Measurements from ENCODE around the gene ADAMTS17. TPM values are rescaled to one million over a fixed set of nuclear protein-coding genes. Genes with fewer than 3 reads are reported as not detected.

ADAMTS17 gene
- total RNA-seq, 4 donors from 2014 or later: 6.0 to 17.6 (median 8.2) TPM

- in situ Hi-C loops (cut with MboI; ENCODE audit: low pct_ligation_motif_present in 1 of 4, low pct_unique_long_range_greater_than_20kb in 1 of 4, low sequenced_read_pairs in 3 of 4) (no loop called here), intact Hi-C loops (cut with DNase I; ENCODE audit: low total_unique reads) (no loop called here)
- TF ChIP-seq POLR2A (IDR thresholded peaks at IDR 0.05) (no peak), POLR2AphosphoS5 (IDR thresholded peaks at IDR 0.05) (no peak), CTCF (IDR thresholded peaks at IDR 0.05) (no peak), EP300 (IDR thresholded peaks at IDR 0.05; ENCODE audit: low read depth) (no peak)
- H3K27ac ChIP-seq: no peak overlapping the region
- 91% methylated on average over 10 of the region's 10 CpGs; no CpG with 5 or more reads in 1 of the 2 donors for WGBS, 2 donors (ENCODE audit: low coverage in 1 of 2)
- no peaks in the 10 kb centered on the region for H3K27me3 ChIP-seq
- no peak for DNase-seq
- H3K4me1 ChIP-seq: no peaks in the 10 kb centered on the region
- no peaks in the 10 kb centered on the region for H3K9me3 ChIP-seq
- H3K36me3 ChIP-seq: no peaks in the 10 kb centered on the region
- no peak overlapping the region for H3K4me3 ChIP-seq
Measured at GRCh38 chr15:100194996-100195395, 146.8 kb downstream of the ADAMTS17 start.

GRCh38 chr15:100193277-100193860, 148.4 kb downstream of the ADAMTS17 start:
- H3K36me3 ChIP-seq: no peaks in the 10 kb centered on the region
- no peaks in the 10 kb centered on the region for H3K9me3 ChIP-seq
- H3K4me1 ChIP-seq: no peaks in the 10 kb centered on the region
- H3K27ac ChIP-seq: no peak overlapping the region
- H3K4me3 ChIP-seq: no peak overlapping the region
- no peak for TF ChIP-seq POLR2AphosphoS5 (IDR thresholded peaks at IDR 0.05)
- no peak for TF ChIP-seq CTCF (IDR thresholded peaks at IDR 0.05)
- no peak for TF ChIP-seq POLR2A (IDR thresholded peaks at IDR 0.05)
- TF ChIP-seq EP300 (IDR thresholded peaks at IDR 0.05; ENCODE audit: low read depth): no peak
- WGBS, 2 donors (ENCODE audit: low coverage in 1 of 2): 94 to 100% methylated on average over 1 to 21 of the region's 21 CpGs
- in situ Hi-C loops (cut with MboI; ENCODE audit: low pct_ligation_motif_present in 1 of 4, low pct_unique_long_range_greater_than_20kb in 1 of 4, low sequenced_read_pairs in 3 of 4): no loop called here
- intact Hi-C loops (cut with DNase I; ENCODE audit: low total_unique reads): no loop called here
- H3K27me3 ChIP-seq: no peaks in the 10 kb centered on the region
- DNase-seq: no peak

- DNase-seq: no peak
- TF ChIP-seq POLR2AphosphoS5 (IDR thresholded peaks at IDR 0.05) (no peak), CTCF (IDR thresholded peaks at IDR 0.05) (no peak), POLR2A (IDR thresholded peaks at IDR 0.05) (no peak), EP300 (IDR thresholded peaks at IDR 0.05; ENCODE audit: low read depth) (no peak)
- H3K27me3 ChIP-seq: no peaks in the 10 kb centered on the region
- intact Hi-C loops (cut with DNase I; ENCODE audit: low total_unique reads) (no loop called here), in situ Hi-C loops (cut with MboI; ENCODE audit: low pct_ligation_motif_present in 1 of 4, low pct_unique_long_range_greater_than_20kb in 1 of 4, low sequenced_read_pairs in 3 of 4) (no loop called here)
- H3K9me3 ChIP-seq: no peaks in the 10 kb centered on the region
- no peaks in the 10 kb centered on the region for H3K4me1 ChIP-seq
- no peaks in the 10 kb centered on the region for H3K36me3 ChIP-seq
- no peak overlapping the region for H3K27ac ChIP-seq
- 82% methylated on average over 13 to 14 of the region's 14 CpGs for WGBS, 2 donors (ENCODE audit: low coverage in 1 of 2)
- no peak overlapping the region for H3K4me3 ChIP-seq
Measured at GRCh38 chr15:100192097-100193080, 149.4 kb downstream of the ADAMTS17 start.

- TF ChIP-seq POLR2AphosphoS5 (IDR thresholded peaks at IDR 0.05) (no peak), CTCF (IDR thresholded peaks at IDR 0.05) (no peak), EP300 (IDR thresholded peaks at IDR 0.05; ENCODE audit: low read depth) (no peak), POLR2A (IDR thresholded peaks at IDR 0.05) (no peak)
- H3K4me3 ChIP-seq: no peak overlapping the region
- H3K4me1 ChIP-seq: no peaks in the 10 kb centered on the region
- WGBS, 2 donors (ENCODE audit: low coverage in 1 of 2): 76% methylated on average over 8 of the region's 8 CpGs; no CpG with 5 or more reads in 1 of the 2 donors
- intact Hi-C loops (cut with DNase I; ENCODE audit: low total_unique reads): no loop called here
- no peaks in the 10 kb centered on the region for H3K27me3 ChIP-seq
- no peaks in the 10 kb centered on the region for H3K36me3 ChIP-seq
- no peak overlapping the region for H3K27ac ChIP-seq
- H3K9me3 ChIP-seq: no peaks in the 10 kb centered on the region
- in situ Hi-C loops (cut with MboI; ENCODE audit: low pct_ligation_motif_present in 1 of 4, low pct_unique_long_range_greater_than_20kb in 1 of 4, low sequenced_read_pairs in 3 of 4): no loop called here
- DNase-seq: no peak
Measured at GRCh38 chr15:100191161-100191560, 150.6 kb downstream of the ADAMTS17 start.
